HUES64 (cell line): ENCODE data around the gene TRIM38.
"Not testable (repeated sequence)": the region's sequence is repeated elsewhere in the genome, so short reads cannot be mapped to it uniquely, and the experiment has no call there.

Source experiments
- H3K27ac ChIP-seq: 2 replicates; pipeline ENCODE4 v1.7.0; 2013; ENCODE audit warnings: low read depth, low read length, inconsistent platforms
- H3K27me3 ChIP-seq: 2 replicates; pipeline ENCODE4 v1.6.1; 2013; ENCODE audit warnings: mild to moderate bottlenecking, low read length; ENCODE audit not compliant: insufficient read depth
- H3K36me3 ChIP-seq: 2 replicates; pipeline ENCODE4 v1.6.1; 2013; ENCODE audit warnings: mild to moderate bottlenecking, low read length; ENCODE audit not compliant: insufficient read depth
- H3K4me1 ChIP-seq: 2 replicates; pipeline ENCODE4 v1.6.1; 2013; ENCODE audit warnings: mild to moderate bottlenecking, low read length, moderate library complexity; ENCODE audit not compliant: insufficient read depth
- H3K4me3 ChIP-seq: 2 replicates; pipeline ENCODE4 v1.5.1; 2013; ENCODE audit warnings: mild to moderate bottlenecking, low read length, moderate library complexity
- H3K9ac ChIP-seq: 2 replicates; pipeline ENCODE4 v1.6.1; 2013; ENCODE audit warnings: mild to moderate bottlenecking, low read depth, low read length
- H3K9me3 ChIP-seq: 2 replicates; pipeline ENCODE4 v1.6.1; 2013; ENCODE audit warnings: low read depth, low read length; ENCODE audit not compliant: insufficient read depth
- WGBS: fragments of 150-250, 120-280 bp; methylation state at CpG from one replicate; pipeline ENCODE4 v1.1.7; 2013; ENCODE audit warnings: missing lambda C conversion rate; 5-methylcytosine and 5-hydroxymethylcytosine counted together

The TRIM38 gene

DNA sequence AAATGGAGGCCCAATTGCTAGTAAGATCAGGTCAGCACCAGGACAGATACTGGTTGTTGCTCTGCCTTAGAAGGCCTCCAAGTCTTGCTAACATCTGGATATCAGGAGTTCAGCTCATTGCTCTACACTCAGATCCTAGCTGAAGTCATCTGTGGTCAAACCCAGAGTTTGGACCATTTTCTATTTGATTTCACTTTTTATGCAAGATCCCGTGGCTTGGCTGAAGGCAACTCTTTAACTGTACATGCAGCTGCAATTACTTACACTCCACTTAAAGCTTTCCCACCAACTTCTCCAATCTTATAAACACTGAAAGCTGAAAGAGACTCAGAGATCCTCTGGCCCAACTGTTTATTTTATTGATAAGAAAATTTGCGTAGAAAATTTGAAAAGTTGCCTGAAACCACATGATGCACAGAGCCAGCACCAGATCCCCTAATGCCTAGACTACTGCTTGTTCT, 34.8 kb upstream of the TRIM38 start:
- H3K27ac ChIP-seq, result no peak overlapping the region
- no peak overlapping the region for H3K9ac ChIP-seq
- no peaks in the 10 kb centered on the region for H3K27me3 ChIP-seq
- no peaks in the 10 kb centered on the region for H3K9me3 ChIP-seq
- no peaks in the 10 kb centered on the region for H3K4me1 ChIP-seq
- H3K36me3 ChIP-seq, result no peaks in the 10 kb centered on the region
- no peak overlapping the region for H3K4me3 ChIP-seq
- over 99% methylated on average over 2 of the region's 2 CpGs for WGBS

DNA sequence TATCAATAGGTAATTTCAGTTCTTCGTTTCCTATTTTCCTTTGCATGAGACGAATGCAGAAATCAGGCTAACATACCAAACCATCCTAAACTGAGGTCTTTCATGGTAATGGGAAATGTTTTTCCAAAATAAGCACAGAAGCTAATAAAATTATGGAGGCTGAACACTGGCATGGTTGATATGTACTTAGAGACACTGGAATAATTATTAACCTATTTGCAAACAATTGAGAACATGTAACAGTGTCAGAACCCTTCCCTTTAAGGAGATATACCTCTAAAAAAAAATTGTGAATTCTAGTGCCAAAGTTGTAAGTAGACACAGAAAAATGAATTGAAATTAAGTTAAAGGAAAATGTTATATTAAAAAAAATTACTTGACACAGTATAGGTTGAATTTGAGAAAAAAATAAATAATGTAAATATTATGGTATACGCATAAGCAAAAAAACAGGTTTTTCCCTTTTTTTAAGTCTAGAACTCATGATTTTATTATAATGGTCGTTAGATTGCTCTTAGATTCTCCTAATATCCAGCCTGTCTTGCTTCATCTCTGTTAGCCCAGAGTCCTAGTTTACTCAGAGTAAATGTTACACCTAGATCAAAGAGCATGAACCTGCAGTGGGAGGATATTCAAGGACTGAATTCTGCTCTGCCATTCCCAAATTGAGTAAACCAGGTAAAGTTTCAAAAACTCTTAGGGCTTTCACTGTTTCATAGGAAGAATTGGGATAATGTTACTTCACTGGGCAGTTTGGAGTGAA, 33.9 kb upstream of the TRIM38 start:
- Histone ChIP-seq H3K27me3 (no peaks in the 10 kb centered on the region), H3K27ac (no peak overlapping the region), H3K4me1 (no peaks in the 10 kb centered on the region), H3K9me3 (no peaks in the 10 kb centered on the region), H3K36me3 (no peaks in the 10 kb centered on the region), H3K4me3 (no peak overlapping the region), H3K9ac (no peak overlapping the region)
- 100% methylated on average over 1 of the region's 4 CpGs for WGBS

DNA sequence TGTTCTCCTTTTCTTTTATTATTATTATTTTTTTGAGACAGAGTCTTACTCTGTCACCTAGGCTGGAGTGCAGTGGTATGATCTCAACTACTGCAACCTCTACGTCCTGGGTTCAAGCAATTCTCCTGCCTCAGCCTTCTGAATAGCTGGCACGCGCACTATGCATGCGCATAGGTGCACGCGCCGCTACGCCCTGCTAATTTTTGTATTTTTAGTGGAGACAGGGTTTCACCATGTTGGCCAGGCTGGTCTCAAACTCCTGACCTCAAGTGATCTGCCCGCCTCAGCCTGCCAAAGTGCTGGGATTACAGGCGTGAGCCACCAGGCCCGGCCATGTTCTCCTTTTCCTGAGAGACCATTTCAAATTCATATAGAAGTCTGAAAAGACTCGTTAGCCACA, 32.8 kb upstream of the TRIM38 start:
- 94% methylated on average over 12 of the region's 12 CpGs for WGBS
- H3K36me3 ChIP-seq, H3K27me3 ChIP-seq, H3K27ac ChIP-seq, H3K9me3 ChIP-seq, H3K4me1 ChIP-seq, H3K4me3 ChIP-seq, H3K9ac ChIP-seq: not testable (repeated sequence)

DNA sequence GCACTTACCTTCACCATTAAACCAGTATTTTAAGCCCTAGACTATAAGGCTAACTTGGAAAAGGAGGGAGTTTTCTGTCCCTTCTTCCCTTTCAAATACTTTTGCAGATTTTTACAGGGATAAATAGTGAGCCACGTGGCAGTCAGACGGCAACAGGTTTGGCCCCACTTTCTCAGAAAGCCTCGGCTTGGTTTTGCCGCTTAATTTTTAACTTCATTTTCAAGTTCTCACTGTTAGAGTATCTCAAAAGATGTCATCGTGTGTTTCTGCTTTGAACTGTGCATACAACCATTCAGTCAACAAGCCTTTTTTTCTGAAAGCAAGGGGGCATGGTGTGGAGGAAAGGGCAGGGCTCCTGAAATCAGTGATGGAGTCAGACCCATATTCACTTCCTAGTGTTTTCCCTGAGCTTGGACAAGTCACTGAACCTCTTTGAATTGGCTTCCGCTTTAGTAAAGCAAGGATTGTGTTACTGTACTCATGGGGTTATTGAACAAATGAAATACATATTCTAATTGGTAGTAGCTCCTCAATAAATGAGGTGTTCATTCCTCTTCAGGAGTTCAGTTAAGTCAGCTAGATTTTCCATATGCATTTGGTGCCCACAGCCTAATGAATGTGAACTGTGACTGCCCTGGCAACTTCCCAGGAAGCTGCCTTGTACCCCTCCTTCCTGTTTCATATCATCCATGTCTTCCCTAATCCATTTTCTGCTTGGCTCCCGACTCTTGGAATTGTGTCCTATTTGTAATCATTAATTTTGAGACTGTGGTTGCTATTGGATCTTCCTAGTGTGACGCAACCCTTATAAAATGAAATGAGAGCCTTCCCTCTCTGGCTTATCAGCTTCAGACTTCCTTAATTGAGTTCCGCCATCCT, 31.8 kb upstream of the TRIM38 start, which contains the start of gene SLC17A2:
TSS of gene SLC17A2 (minus strand) at position 160 of the 879 bp plus-strand sequence. CDS start 4,895 bp downstream, outside the sequence.
- H3K9ac ChIP-seq, result no peak within 1 kb of the TSS
- no peak within 1 kb of the TSS for H3K4me3 ChIP-seq
- H3K27ac ChIP-seq, result no peak within 1 kb of the TSS
- H3K36me3 ChIP-seq, result no peaks in the 10 kb centered on the region
- H3K9me3 ChIP-seq, result no peaks in the 10 kb centered on the region
- H3K4me1 ChIP-seq, result no peaks in the 10 kb centered on the region
- H3K27me3 ChIP-seq, result no peaks in the 10 kb centered on the region
- 95% methylated on average over 9 of the region's 9 CpGs for WGBS

DNA sequence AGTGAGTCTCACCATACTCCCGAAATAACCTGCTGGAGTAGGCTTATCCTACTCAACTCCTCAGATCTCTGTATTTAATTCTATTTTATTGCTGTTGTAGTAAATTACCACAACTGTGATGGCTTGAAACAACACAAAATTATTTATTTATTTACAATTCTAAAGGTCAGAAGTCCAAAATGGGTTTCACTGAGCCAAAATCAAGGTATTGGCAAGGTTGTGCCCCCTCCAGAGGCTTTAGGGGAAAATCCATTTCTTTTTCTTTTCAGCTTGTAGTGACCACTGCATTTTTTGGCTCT, 31.2 kb upstream of the TRIM38 start:
- no peak overlapping the region for H3K4me3 ChIP-seq

DNA sequence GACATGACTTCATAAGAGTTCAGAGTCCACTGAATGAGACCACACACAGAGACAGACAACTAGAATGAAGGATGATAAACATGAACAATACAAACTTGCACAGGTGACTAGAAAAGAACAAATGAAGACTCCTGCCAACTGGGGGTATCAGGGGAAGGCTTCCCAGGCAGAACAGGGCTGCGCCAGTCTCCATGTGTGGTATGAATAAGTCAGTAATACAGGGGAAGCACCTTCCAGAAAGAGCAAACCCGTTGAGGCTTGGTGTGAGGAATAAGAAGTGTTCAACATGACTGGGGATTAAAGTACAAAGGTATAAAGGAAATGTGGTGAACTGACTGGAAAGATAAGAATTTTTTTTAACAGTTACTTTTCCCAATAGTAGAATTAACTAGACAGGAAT, 28.4 kb upstream of the TRIM38 start:
- H3K27ac ChIP-seq, result no peak overlapping the region
- H3K4me1 ChIP-seq, result no peaks in the 10 kb centered on the region
- no peaks in the 10 kb centered on the region for H3K9me3 ChIP-seq
- no peak overlapping the region for H3K9ac ChIP-seq
- H3K36me3 ChIP-seq, result no peaks in the 10 kb centered on the region
- H3K4me3 ChIP-seq, result no peak overlapping the region
- H3K27me3 ChIP-seq, result no peaks in the 10 kb centered on the region
- 93% methylated on average over 2 of the region's 2 CpGs for WGBS

More for the DNA sequence above, 31.2 kb upstream of the TRIM38 start:
- H3K9ac ChIP-seq, result no peak overlapping the region
- H3K36me3 ChIP-seq, result no peaks in the 10 kb centered on the region
- H3K9me3 ChIP-seq, result no peaks in the 10 kb centered on the region
- H3K4me1 ChIP-seq, result no peaks in the 10 kb centered on the region
- H3K27ac ChIP-seq, result no peak overlapping the region
- 100% methylated on average over 1 of the region's 1 CpG for WGBS
- no peaks in the 10 kb centered on the region for H3K27me3 ChIP-seq

DNA sequence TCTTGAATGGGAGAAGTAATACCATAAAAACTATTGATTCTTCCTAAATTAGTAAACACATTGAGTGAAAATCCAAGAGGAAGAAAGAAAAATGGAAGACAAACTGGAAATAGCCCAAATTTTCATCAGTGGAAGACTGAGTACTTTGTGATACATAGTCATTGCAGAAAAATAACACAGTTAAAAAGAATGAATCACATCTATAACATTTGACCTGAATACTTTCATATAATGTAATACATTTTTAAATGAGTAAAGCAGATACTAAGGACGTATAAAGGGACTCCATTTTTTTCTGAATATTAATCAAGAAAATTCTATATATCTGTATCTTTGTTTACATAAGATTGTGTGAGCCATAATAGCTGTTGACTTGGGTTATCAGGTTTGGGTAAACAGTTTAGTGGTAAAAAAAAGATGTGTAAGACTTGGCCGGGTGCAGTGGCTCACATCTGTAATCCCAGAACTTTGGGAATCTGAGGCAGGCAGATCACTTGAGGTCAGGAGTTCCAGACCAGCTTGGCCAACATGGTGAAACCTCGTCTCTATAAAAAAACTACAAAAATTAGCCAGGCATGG, 27.8 kb upstream of the TRIM38 start:
- Histone ChIP-seq H3K27ac (no peak overlapping the region), H3K9ac (no peak overlapping the region), H3K4me3 (no peak overlapping the region), H3K4me1 (no peaks in the 10 kb centered on the region), H3K36me3 (no peaks in the 10 kb centered on the region), H3K27me3 (no peaks in the 10 kb centered on the region), H3K9me3 (no peaks in the 10 kb centered on the region)
- 93% methylated on average over 2 of the region's 3 CpGs for WGBS

DNA sequence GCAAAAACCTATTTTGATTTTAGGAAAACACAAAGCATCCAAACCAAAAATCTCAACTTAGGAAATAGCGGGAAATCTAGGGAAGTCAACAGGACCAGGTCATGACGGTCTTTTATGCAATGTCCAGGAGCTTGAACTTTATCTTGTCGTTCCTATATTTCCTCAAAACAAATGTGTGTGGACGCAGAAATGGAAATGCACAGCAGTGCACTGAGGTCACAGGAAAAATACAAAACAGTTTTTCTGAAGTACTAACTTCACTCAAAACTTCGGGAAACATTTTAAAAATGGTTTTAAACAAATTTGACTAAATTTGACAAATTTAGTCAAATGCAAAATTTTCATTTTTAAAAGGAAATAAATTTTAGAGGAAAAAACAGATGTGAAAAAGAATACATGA, 26.6 kb upstream of the TRIM38 start:
- no peaks in the 10 kb centered on the region for H3K36me3 ChIP-seq
- H3K9ac ChIP-seq, result no peak overlapping the region
- no peak overlapping the region for H3K27ac ChIP-seq
- no peaks in the 10 kb centered on the region for H3K9me3 ChIP-seq
- no peak overlapping the region for H3K4me3 ChIP-seq
- H3K4me1 ChIP-seq, result no peaks in the 10 kb centered on the region
- WGBS, result 99% methylated on average over 5 of the region's 5 CpGs
- H3K27me3 ChIP-seq, result no peaks in the 10 kb centered on the region

- no peaks in the 10 kb centered on the region for H3K4me1 ChIP-seq
- H3K9ac ChIP-seq, result no peak overlapping the region
- no peaks in the 10 kb centered on the region for H3K9me3 ChIP-seq
- H3K27ac ChIP-seq, result no peak overlapping the region
- 95% methylated on average over 1 of the region's 2 CpGs for WGBS
- no peak overlapping the region for H3K4me3 ChIP-seq
- no peaks in the 10 kb centered on the region for H3K36me3 ChIP-seq
- no peaks in the 10 kb centered on the region for H3K27me3 ChIP-seq
Measured at GRCh38 chr6:25939593-25939992, 23.0 kb upstream of the TRIM38 start.

- H3K4me1 ChIP-seq, result no peaks in the 10 kb centered on the region
- peaks cover 8% of the 10 kb centered on the region for H3K9me3 ChIP-seq
- WGBS, result 71% methylated on average over 3 of the region's 3 CpGs
- no peak overlapping the region for H3K27ac ChIP-seq
- no peak overlapping the region for H3K4me3 ChIP-seq
- no peak overlapping the region for H3K9ac ChIP-seq
- H3K36me3 ChIP-seq, result no peaks in the 10 kb centered on the region
- no peaks in the 10 kb centered on the region for H3K27me3 ChIP-seq
Measured at GRCh38 chr6:25942561-25943147, 19.9 kb upstream of the TRIM38 start.

- Histone ChIP-seq H3K27me3 (no peaks in the 10 kb centered on the region), H3K4me1 (no peaks in the 10 kb centered on the region), H3K9ac (no peak overlapping the region), H3K4me3 (no peak overlapping the region), H3K9me3 (peaks cover 8% of the 10 kb centered on the region), H3K27ac (no peak overlapping the region), H3K36me3 (no peaks in the 10 kb centered on the region)
- no CpG with 5 or more reads among the region's 1 CpG for WGBS
Measured at GRCh38 chr6:25943887-25944286, 18.7 kb upstream of the TRIM38 start.
